OCI-LY1 (cell line): ENCODE results near the gene MDN1.
"Not testable (repeated sequence)": the region's sequence is repeated elsewhere in the genome, so short reads cannot be mapped to it uniquely, and the experiment has no call there.

Experiments used
- H2AFZ ChIP-seq: fragments of 200-600 bp; sonication (generic), shearing (Covaris generic); 2 replicates; pipeline ENCODE4 v1.6.0; 2014; ENCODE audit warnings: antibody characterized with exemption, mild to moderate bottlenecking, low read length
- H3F3A ChIP-seq: fragments of 200-600 bp; sonication (generic), shearing (Covaris generic); 2 replicates; pipeline ENCODE4 v1.6.0; 2014; ENCODE audit warnings: mild to moderate bottlenecking, antibody characterized with exemption, low read length, moderate library complexity; ENCODE audit not compliant: insufficient read depth
- H3K27ac ChIP-seq: fragments of 200-600 bp; sonication (generic); 2 replicates; pipeline ENCODE4 v1.5.1; 2014; ENCODE audit warnings: low read length, mixed run types, mild to moderate bottlenecking, low read depth; ENCODE audit not compliant: poor library complexity, severe bottlenecking
- H3K27me3 ChIP-seq: fragments of 200-600 bp; sonication (generic); 2 replicates; pipeline ENCODE4 v1.6.0; 2014; ENCODE audit warnings: antibody characterized with exemption, mild to moderate bottlenecking, low read length, moderate library complexity; ENCODE audit not compliant: insufficient read depth
- H3K36me3 ChIP-seq: fragments of 200-600 bp; sonication (generic); 2 replicates; pipeline ENCODE4 v1.6.1; 2014; ENCODE audit warnings: mild to moderate bottlenecking, antibody characterized with exemption, low read length, moderate library complexity, mixed read lengths; ENCODE audit not compliant: insufficient read depth
- H3K4me1 ChIP-seq: fragments of 200-600 bp; sonication (generic); 2 replicates; pipeline ENCODE4 v1.5.1; 2014; ENCODE audit warnings: mild to moderate bottlenecking, low read length, moderate library complexity; ENCODE audit not compliant: insufficient read depth, severe bottlenecking
- H3K4me2 ChIP-seq: fragments of 200-600 bp; sonication (generic), shearing (Covaris generic); 2 replicates; pipeline ENCODE4 v1.6.1; 2014; ENCODE audit warnings: low read length
- H3K4me3 ChIP-seq: fragments of 200-600 bp; sonication (generic); 2 replicates; pipeline ENCODE4 v1.5.1; 2014; ENCODE audit warnings: low read length, low read depth, mild to moderate bottlenecking, mixed read lengths; ENCODE audit not compliant: poor library complexity, severe bottlenecking
- H3K79me2 ChIP-seq: fragments of 200-600 bp; shearing (Covaris generic); 2 replicates; pipeline ENCODE4 v1.6.1; 2016; ENCODE audit warnings: mixed run types, low read length, mixed read lengths; ENCODE audit not compliant: insufficient read depth
- H3K9ac ChIP-seq: fragments of 200-600 bp; sonication (generic), shearing (Covaris generic); 2 replicates; pipeline ENCODE4 v1.6.1; 2014; ENCODE audit warnings: mild to moderate bottlenecking, low read length, mixed read lengths
- H3K9me2 ChIP-seq: fragments of 200-600 bp; sonication (generic), shearing (Covaris generic); 2 replicates; pipeline ENCODE4 v1.6.1; 2014; ENCODE audit warnings: low read depth, mild to moderate bottlenecking, low read length, mixed read lengths
- H3K9me3 ChIP-seq: fragments of 200-600 bp; shearing (Covaris generic); 2 replicates; pipeline ENCODE4 v1.6.1; 2014; ENCODE audit warnings: low read length, mixed read lengths
- H4K20me1 ChIP-seq: fragments of 200-600 bp; sonication (generic), shearing (Covaris generic); 2 replicates; pipeline ENCODE4 v1.6.0; 2016; ENCODE audit warnings: mild to moderate bottlenecking, low read length; ENCODE audit not compliant: insufficient read depth
- EZH2 ChIP-seq: fragments of 200-600 bp; sonication (generic), shearing (Covaris generic); IDR thresholded peaks from 2 replicates; pipeline ENCODE4 v1.8.0; 2017; ENCODE audit warnings: borderline replicate concordance, mixed run types, mild to moderate bottlenecking, antibody characterized with exemption, low read length, moderate library complexity, mixed read lengths
- TF ChIP-seq, protein P1 (sequence below): fragments of 200-600 bp; sonication (generic), shearing (Covaris generic); IDR thresholded peaks from 2 replicates; pipeline ENCODE4 v1.5.1; 2017; ENCODE audit warnings: mild to moderate bottlenecking, antibody characterized with exemption, low read length, moderate library complexity, mixed read lengths

MDN1 gene

DNA sequence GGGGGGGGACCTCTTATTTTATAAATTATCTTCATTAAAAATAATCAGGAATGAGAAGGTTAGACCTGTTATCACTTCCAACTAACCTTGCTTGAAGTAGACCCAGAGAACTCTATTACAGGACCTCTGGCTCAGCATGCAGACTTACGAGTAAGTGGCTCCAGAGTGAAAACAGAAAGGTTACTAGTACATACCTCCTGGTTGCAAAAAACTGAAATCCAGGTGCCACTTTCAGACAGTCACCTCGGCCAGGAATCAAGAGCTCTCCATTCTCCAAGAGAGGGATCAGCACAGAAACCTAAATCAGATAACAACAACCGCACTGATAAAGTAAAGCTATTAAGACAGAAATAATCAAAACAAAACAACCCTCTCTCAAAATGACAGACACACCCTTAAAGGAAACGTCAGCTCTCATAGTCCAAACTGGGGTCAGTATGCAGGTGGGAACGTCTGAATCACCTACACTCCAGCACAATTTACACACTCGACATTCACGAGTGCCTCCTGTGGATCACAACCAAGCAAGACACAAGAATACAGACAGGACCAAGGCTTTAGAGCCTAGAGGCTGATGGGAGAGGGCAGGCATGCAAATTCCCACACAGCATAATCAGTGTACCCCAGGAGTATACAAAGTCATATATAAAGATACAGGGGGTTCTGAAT is 31.8 kb downstream of the MDN1 start:
- Histone ChIP-seq H3F3A (no peaks in the 10 kb centered on the region), H3K9ac (no peak overlapping the region), H3K9me3 (no peaks in the 10 kb centered on the region), H3K9me2 (no peaks in the 10 kb centered on the region), H3K4me1 (no peaks in the 10 kb centered on the region), H2AFZ (no peak overlapping the region), H3K4me2 (no peak overlapping the region), H3K27ac (no peak overlapping the region), H4K20me1 (no peaks in the 10 kb centered on the region), H3K36me3 (peaks cover 94% of the 10 kb centered on the region), H3K4me3 (no peak overlapping the region), H3K27me3 (no peaks in the 10 kb centered on the region), H3K79me2 (no peaks in the 10 kb centered on the region)
- TF ChIP-seq EZH2 = no peak
- TF ChIP-seq, protein P1, sequence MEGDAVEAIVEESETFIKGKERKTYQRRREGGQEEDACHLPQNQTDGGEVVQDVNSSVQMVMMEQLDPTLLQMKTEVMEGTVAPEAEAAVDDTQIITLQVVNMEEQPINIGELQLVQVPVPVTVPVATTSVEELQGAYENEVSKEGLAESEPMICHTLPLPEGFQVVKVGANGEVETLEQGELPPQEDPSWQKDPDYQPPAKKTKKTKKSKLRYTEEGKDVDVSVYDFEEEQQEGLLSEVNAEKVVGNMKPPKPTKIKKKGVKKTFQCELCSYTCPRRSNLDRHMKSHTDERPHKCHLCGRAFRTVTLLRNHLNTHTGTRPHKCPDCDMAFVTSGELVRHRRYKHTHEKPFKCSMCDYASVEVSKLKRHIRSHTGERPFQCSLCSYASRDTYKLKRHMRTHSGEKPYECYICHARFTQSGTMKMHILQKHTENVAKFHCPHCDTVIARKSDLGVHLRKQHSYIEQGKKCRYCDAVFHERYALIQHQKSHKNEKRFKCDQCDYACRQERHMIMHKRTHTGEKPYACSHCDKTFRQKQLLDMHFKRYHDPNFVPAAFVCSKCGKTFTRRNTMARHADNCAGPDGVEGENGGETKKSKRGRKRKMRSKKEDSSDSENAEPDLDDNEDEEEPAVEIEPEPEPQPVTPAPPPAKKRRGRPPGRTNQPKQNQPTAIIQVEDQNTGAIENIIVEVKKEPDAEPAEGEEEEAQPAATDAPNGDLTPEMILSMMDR = no peak

DNA sequence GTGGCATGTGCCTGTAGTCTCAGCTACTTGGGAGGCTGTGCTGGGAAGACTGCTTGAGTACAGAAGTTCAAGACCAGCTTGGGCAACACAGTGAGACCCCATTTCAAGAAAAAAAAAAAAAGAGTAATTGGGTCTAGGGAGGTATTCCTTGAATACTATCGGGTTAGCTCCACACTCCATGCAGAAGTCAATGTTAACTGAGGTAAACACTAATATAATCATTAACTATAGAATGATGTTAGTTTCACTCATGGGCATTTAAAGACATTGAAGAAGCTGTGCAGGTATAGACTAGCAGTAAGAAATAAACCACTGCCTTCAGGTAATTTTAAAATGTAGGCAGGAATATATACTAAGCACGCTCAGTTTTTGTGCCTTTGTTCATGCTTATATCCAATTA is 32.6 kb downstream of the MDN1 start:
- H2AFZ ChIP-seq = no peak overlapping the region
- H3K4me2 ChIP-seq = no peak overlapping the region
- H3K4me3 ChIP-seq = no peak overlapping the region
- H3K36me3 ChIP-seq = peaks cover 91% of the 10 kb centered on the region
- no peaks in the 10 kb centered on the region for H3K27me3 ChIP-seq
- no peaks in the 10 kb centered on the region for H3K9me3 ChIP-seq
- H3K9ac ChIP-seq = no peak overlapping the region
- no peaks in the 10 kb centered on the region for H3F3A ChIP-seq
- no peaks in the 10 kb centered on the region for H4K20me1 ChIP-seq
- TF ChIP-seq, protein P1 = no peak
- TF ChIP-seq EZH2 = no peak
- H3K79me2 ChIP-seq = no peaks in the 10 kb centered on the region
- H3K4me1 ChIP-seq = no peaks in the 10 kb centered on the region
- H3K27ac ChIP-seq = no peak overlapping the region
- H3K9me2 ChIP-seq = no peaks in the 10 kb centered on the region

DNA sequence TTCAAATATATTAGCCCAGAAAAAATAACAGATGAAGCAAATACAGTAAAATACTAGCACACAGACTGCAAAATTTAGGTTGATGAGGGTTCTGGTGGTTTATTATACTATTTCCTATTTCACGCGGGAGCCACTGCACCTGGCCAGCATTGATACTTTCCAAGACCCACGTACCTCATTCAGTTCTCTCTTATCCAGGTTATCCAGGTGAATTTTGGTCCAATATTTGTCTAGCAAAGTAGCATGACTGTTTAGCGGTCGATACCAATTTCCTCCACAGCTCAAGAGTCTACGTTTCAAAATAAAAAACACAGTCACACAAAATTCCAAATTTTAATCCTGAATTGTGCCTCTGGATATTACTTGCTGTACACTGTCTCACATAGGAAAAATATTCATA is 34.8 kb downstream of the MDN1 start:
- H2AFZ ChIP-seq = no peak overlapping the region
- no peak overlapping the region for H3K4me3 ChIP-seq
- H4K20me1 ChIP-seq = no peaks in the 10 kb centered on the region
- peaks cover 95% of the 10 kb centered on the region for H3K36me3 ChIP-seq
- no peaks in the 10 kb centered on the region for H3K79me2 ChIP-seq
- H3K9me3 ChIP-seq = no peaks in the 10 kb centered on the region
- no peak for TF ChIP-seq EZH2
- TF ChIP-seq, protein P1 = no peak
- no peak overlapping the region for H3K4me2 ChIP-seq
- H3F3A ChIP-seq = no peaks in the 10 kb centered on the region
- H3K27me3 ChIP-seq = no peaks in the 10 kb centered on the region
- no peak overlapping the region for H3K9ac ChIP-seq
- H3K4me1 ChIP-seq = no peaks in the 10 kb centered on the region
- H3K27ac ChIP-seq = no peak overlapping the region
- no peaks in the 10 kb centered on the region for H3K9me2 ChIP-seq

DNA sequence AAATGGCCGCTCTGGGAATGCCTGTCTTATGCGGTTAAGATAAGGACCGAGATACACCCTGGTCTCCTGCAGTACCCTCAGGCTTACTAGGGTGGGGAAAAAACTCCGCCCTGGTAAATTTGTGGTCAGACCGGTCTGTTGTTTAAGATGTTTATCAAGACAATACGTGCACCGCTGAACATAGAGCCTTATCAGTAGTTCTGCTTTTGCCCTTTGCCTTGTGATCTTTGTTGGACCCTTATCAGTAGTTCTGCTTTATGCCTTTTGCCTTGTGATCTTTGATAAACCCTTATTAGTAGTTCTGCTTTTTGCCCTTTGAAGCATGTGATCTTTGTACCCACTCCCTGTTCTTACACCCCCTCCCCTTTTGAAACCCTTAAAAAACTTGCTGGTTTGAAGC is 36.3 kb downstream of the MDN1 start:
- H3K36me3 ChIP-seq = peaks cover 91% of the 10 kb centered on the region
- H3K27ac ChIP-seq, H3K9ac ChIP-seq, H3K9me2 ChIP-seq, H3K4me3 ChIP-seq, H4K20me1 ChIP-seq, H3K4me1 ChIP-seq, H3K9me3 ChIP-seq, H3F3A ChIP-seq, H3K27me3 ChIP-seq, H3K4me2 ChIP-seq, H2AFZ ChIP-seq, H3K79me2 ChIP-seq: not testable (repeated sequence)
